AG10803 (cell line): ENCODE data around the gene RGS2.

ENCODE experiments used
- DNase-seq: peaks from one replicate; pipeline ENCODE4 v3.0.0; 2010; ENCODE audit warnings: low read depth
- H3K4me3 ChIP-seq: 2 replicates; pipeline ENCODE4 v1.5.1; 2011; ENCODE audit warnings: mild to moderate bottlenecking, low read length, control low read depth
- CTCF ChIP-seq: conservative IDR thresholded peaks from 2 replicates; pipeline ENCODE4 v1.5.1; 2011; ENCODE audit warnings: mild to moderate bottlenecking, low read length, control low read depth, inconsistent platforms

Gene RGS2

GRCh38 chr1:192826791-192827546 is 18.1 kb downstream of the RGS2 start:
- no peak overlapping the region for H3K4me3 ChIP-seq
- DNase-seq: no peak
- no peak for TF ChIP-seq CTCF

- DNase-seq: no peak
- no peak for TF ChIP-seq CTCF
- H3K4me3 ChIP-seq: no peak overlapping the region
These were observed 21.9 kb downstream of the RGS2 start for GRCh38 chr1:192830595-192831246.

GRCh38 chr1:192831706-192832355 is 23.0 kb downstream of the RGS2 start:
- DNase-seq: peak; percentile 36
- no peak overlapping the region for H3K4me3 ChIP-seq
- TF ChIP-seq CTCF: no peak

- no peak overlapping the region for H3K4me3 ChIP-seq
- no peak for TF ChIP-seq CTCF
- DNase-seq: no peak
These were observed 23.7 kb downstream of the RGS2 start for GRCh38 chr1:192832492-192832891.

GRCh38 chr1:192835116-192835515 is 26.3 kb downstream of the RGS2 start:
- no peak overlapping the region for H3K4me3 ChIP-seq
- DNase-seq: no peak
- no peak for TF ChIP-seq CTCF

GRCh38 chr1:192839162-192840066 is 30.6 kb downstream of the RGS2 start:
- no peak for TF ChIP-seq CTCF
- no peak overlapping the region for H3K4me3 ChIP-seq
- no peak for DNase-seq
